ENCODE measurements around the gene PSMB7.

The PSMB7 gene

DNA sequence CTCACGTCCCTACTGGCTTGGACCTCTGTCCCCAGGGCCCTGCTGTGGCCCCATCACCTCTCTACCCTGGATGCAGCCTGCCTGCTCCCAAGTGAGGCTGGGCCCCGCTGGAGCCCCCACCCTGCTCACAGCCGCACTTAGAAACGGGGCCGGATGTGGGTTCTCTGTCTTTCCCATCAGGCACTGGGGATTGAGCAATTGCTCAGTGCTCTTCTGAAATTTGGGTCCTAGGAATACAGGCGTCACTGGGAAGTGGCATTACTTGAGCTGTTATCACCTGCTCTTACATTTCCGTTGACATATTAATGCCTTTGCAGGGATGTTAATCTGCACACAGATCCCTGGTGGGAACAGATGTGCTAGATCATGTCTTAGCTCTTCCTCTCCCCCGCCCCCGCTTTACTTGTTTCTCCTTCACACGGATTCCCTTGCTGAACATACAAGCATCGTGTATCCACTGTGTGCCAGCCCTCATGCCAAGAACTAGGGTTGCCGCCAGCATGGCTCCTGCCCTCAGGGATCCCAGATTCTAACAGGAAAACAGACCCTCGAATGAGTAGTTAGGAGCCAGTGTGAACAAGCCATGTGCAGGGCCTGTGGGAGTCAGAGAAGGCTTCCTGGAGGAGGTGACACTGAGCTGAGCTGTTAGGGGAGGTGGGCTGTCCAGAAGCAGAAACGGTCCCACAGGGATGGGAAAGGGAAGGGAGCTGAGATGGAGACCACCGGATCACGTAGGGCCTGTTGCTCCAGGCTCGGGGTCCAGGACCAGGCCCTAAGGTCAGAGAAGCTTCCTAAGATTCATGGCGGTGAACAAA is 92.4 kb downstream of the PSMB7 start:
- Histone ChIP-seq H3K36me3 (ENCODE audit: insufficient read depth, low read length) (no peaks in the 10 kb centered on the region), H4K20me1 (ENCODE audit: insufficient read depth, low read length) (no peaks in the 10 kb centered on the region), H3K27me3 (ENCODE audit: insufficient read depth, low read length) (peaks cover 3% of the 10 kb centered on the region; the same call in 1 of the 2 replicates), H3K9ac (ENCODE audit: low read length) (no peak overlapping the region), H3K9me3 (ENCODE audit: low read length) (no peaks in the 10 kb centered on the region), H3K4me3 (ENCODE audit: low read depth, low read length, poor library complexity, severe bottlenecking) (no peak overlapping the region), H3K4me2 (ENCODE audit: low read length) (no peak overlapping the region), H3K79me2 (ENCODE audit: insufficient read depth, low read length) (no peaks in the 10 kb centered on the region), H3K4me1 (ENCODE audit: insufficient read depth, low read length, severe bottlenecking) (no peaks in the 10 kb centered on the region), H2AFZ (ENCODE audit: low read length) (no peak overlapping the region), H3F3A (ENCODE audit: insufficient read depth, low read length) (no peaks in the 10 kb centered on the region), H3K27ac (ENCODE audit: low read depth, low read length, poor library complexity, severe bottlenecking) (no peak overlapping the region), H3K9me2 (ENCODE audit: low read depth, low read length) (no peaks in the 10 kb centered on the region)
- TF ChIP-seq, protein P1, sequence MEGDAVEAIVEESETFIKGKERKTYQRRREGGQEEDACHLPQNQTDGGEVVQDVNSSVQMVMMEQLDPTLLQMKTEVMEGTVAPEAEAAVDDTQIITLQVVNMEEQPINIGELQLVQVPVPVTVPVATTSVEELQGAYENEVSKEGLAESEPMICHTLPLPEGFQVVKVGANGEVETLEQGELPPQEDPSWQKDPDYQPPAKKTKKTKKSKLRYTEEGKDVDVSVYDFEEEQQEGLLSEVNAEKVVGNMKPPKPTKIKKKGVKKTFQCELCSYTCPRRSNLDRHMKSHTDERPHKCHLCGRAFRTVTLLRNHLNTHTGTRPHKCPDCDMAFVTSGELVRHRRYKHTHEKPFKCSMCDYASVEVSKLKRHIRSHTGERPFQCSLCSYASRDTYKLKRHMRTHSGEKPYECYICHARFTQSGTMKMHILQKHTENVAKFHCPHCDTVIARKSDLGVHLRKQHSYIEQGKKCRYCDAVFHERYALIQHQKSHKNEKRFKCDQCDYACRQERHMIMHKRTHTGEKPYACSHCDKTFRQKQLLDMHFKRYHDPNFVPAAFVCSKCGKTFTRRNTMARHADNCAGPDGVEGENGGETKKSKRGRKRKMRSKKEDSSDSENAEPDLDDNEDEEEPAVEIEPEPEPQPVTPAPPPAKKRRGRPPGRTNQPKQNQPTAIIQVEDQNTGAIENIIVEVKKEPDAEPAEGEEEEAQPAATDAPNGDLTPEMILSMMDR (IDR thresholded peaks at IDR 0.05; ENCODE audit: low read length) = no peak
- no peak for TF ChIP-seq EZH2 (IDR thresholded peaks at IDR 0.05; ENCODE audit: borderline replicate concordance, low read length)

DNA sequence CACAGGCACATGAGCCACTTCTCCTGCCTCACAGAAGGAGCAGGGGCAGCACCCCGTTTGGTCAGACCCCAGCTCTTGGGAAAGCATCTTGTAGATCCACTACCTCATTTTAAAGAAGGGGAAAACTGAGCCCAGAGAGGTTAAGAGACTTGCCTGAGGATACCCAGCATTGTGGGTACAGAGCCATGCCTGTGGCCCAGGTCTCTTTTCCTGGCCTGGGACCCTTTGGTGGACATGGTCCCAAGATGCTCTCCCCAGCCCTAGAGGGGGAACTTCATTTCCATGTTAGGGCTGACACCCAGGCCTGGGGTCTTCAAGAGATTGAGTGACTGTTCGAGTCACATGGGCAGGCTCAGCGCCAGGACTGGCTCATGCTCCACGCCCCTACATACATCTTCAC is 93.3 kb downstream of the PSMB7 start:
- Histone ChIP-seq H3K4me3 (ENCODE audit: low read depth, low read length, poor library complexity, severe bottlenecking) (no peak overlapping the region), H3K27me3 (ENCODE audit: insufficient read depth, low read length) (no peaks in the 10 kb centered on the region), H3K4me2 (ENCODE audit: low read length) (no peak overlapping the region), H3K36me3 (ENCODE audit: insufficient read depth, low read length) (no peaks in the 10 kb centered on the region), H3K9ac (ENCODE audit: low read length) (no peak overlapping the region), H3F3A (ENCODE audit: insufficient read depth, low read length) (no peaks in the 10 kb centered on the region), H3K9me3 (ENCODE audit: low read length) (no peaks in the 10 kb centered on the region), H3K27ac (ENCODE audit: low read depth, low read length, poor library complexity, severe bottlenecking) (no peak overlapping the region), H3K4me1 (ENCODE audit: insufficient read depth, low read length, severe bottlenecking) (no peaks in the 10 kb centered on the region), H3K79me2 (ENCODE audit: insufficient read depth, low read length) (no peaks in the 10 kb centered on the region), H3K9me2 (ENCODE audit: low read depth, low read length) (no peaks in the 10 kb centered on the region), H4K20me1 (ENCODE audit: insufficient read depth, low read length) (no peaks in the 10 kb centered on the region), H2AFZ (ENCODE audit: low read length) (no peak overlapping the region)
- no peak for TF ChIP-seq EZH2 (IDR thresholded peaks at IDR 0.05; ENCODE audit: borderline replicate concordance, low read length)
- TF ChIP-seq, protein P1 (IDR thresholded peaks at IDR 0.05; ENCODE audit: low read length) = no peak

DNA sequence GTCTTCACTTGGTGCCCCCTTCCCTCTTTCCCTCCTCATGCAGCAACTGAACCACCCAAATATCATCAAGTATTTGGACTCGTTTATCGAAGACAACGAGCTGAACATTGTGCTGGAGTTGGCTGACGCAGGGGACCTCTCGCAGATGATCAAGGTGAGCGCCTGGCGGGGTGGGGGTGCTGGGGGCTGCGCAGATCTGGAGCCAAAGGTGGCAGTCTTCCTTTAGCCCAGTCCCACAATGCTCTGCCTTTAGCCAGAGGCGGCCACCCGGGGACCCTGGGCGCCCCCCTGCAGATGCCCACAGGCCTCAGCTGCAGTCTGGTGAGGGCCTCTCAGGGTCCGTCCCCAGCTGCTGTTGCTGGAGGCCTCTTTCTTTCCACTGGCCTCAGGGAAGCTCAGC is 93.8 kb downstream of the PSMB7 start:
- TF ChIP-seq, protein P1 (IDR thresholded peaks at IDR 0.05; ENCODE audit: low read length) = no peak
- no peak for TF ChIP-seq EZH2 (IDR thresholded peaks at IDR 0.05; ENCODE audit: borderline replicate concordance, low read length)
- no peaks in the 10 kb centered on the region for H3K4me1 ChIP-seq (ENCODE audit: insufficient read depth, low read length, severe bottlenecking)
- H3K9ac ChIP-seq (ENCODE audit: low read length) = no peak overlapping the region
- no peaks in the 10 kb centered on the region for H3K36me3 ChIP-seq (ENCODE audit: insufficient read depth, low read length)
- H3K4me3 ChIP-seq (ENCODE audit: low read depth, low read length, poor library complexity, severe bottlenecking) = no peak overlapping the region
- H3F3A ChIP-seq (ENCODE audit: insufficient read depth, low read length) = no peaks in the 10 kb centered on the region
- no peaks in the 10 kb centered on the region for H3K9me3 ChIP-seq (ENCODE audit: low read length)
- H4K20me1 ChIP-seq (ENCODE audit: insufficient read depth, low read length) = no peaks in the 10 kb centered on the region
- no peaks in the 10 kb centered on the region for H3K9me2 ChIP-seq (ENCODE audit: low read depth, low read length)
- no peaks in the 10 kb centered on the region for H3K27me3 ChIP-seq (ENCODE audit: insufficient read depth, low read length)
- no peak overlapping the region for H2AFZ ChIP-seq (ENCODE audit: low read length)
- H3K79me2 ChIP-seq (ENCODE audit: insufficient read depth, low read length) = no peaks in the 10 kb centered on the region
- no peak overlapping the region for H3K4me2 ChIP-seq (ENCODE audit: low read length)
- H3K27ac ChIP-seq (ENCODE audit: low read depth, low read length, poor library complexity, severe bottlenecking) = no peak overlapping the region

Data from OCI-LY1 (cell line).